Esophagus muscularis mucosa (tissue), 3 donors: ENCODE measurements around the gene GRK3.

ENCODE experiments used
- POLR2A ChIP-seq: fragments of 450-650 bp; IDR thresholded peaks from one replicate; pipeline ENCODE4 v1.6.1; 2017; ENCODE audit warnings: antibody characterized with exemption, moderate library complexity, mild to moderate bottlenecking, low read depth
- POLR2AphosphoS5 ChIP-seq, 2 donors: sonication (generic); formaldehyde crosslinking; IDR thresholded peaks; one replicate each; pipeline ENCODE4 v1.6.1; 2017; ENCODE audit warnings: antibody characterized with exemption in 2 of 2
- TF ChIP-seq, protein P1 (sequence below), 3 experiments: fragments of 200-600 bp in 2 of 3; fragments of 450-650 bp in 1 of 3; sonication (generic) in 2 of 3; IDR thresholded peaks; one replicate each; pipeline ENCODE4 v1.5.1; 2017 to 2019; ENCODE audit warnings: antibody characterized with exemption in 3 of 3, mild to moderate bottlenecking in 2 of 3, moderate library complexity in 1 of 3

- TF ChIP-seq POLR2A (no peak), POLR2AphosphoS5 (IDR thresholded peaks at IDR 0.05) (no peak)
- TF ChIP-seq, protein P1, sequence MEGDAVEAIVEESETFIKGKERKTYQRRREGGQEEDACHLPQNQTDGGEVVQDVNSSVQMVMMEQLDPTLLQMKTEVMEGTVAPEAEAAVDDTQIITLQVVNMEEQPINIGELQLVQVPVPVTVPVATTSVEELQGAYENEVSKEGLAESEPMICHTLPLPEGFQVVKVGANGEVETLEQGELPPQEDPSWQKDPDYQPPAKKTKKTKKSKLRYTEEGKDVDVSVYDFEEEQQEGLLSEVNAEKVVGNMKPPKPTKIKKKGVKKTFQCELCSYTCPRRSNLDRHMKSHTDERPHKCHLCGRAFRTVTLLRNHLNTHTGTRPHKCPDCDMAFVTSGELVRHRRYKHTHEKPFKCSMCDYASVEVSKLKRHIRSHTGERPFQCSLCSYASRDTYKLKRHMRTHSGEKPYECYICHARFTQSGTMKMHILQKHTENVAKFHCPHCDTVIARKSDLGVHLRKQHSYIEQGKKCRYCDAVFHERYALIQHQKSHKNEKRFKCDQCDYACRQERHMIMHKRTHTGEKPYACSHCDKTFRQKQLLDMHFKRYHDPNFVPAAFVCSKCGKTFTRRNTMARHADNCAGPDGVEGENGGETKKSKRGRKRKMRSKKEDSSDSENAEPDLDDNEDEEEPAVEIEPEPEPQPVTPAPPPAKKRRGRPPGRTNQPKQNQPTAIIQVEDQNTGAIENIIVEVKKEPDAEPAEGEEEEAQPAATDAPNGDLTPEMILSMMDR (IDR thresholded peaks at IDR 0.05): no peak
Observed at GRCh38 chr22:25716637-25717036, 152.2 kb downstream of the GRK3 start.
